CD14-positive monocyte (primary cell): ENCODE data around the gene CXCL3. TPM values are rescaled to one million over a fixed set of nuclear protein-coding genes. Genes with fewer than 3 reads are reported as not detected.
A peak's percentile ranks its signal among the peaks of the same experiment; 100 is the strongest.
"Not testable (repeated sequence)": the region's sequence is repeated elsewhere in the genome, so short reads cannot be mapped to it uniquely, and the experiment has no call there.

Experiments used
- DNase-seq, 3 donors: peaks; one replicate each; pipeline ENCODE4 v3.0.0-alpha.2; 2011 to 2022
- H2AFZ ChIP-seq: 2 replicates; pipeline ENCODE4 v1.6.0; 2012; ENCODE audit warnings: mild to moderate bottlenecking, low read depth, low read length, inconsistent platforms; ENCODE audit not compliant: insufficient read depth, poor library complexity, severe bottlenecking
- H3K27ac ChIP-seq, 2 donors: 1 replicate in 1 of 2; 2 replicates in 1 of 2; pipeline ENCODE4 v1.5.1; 2012 to 2013; ENCODE audit warnings: low read length in 2 of 2, control low read depth in 1 of 2, inconsistent platforms in 1 of 2, low read depth in 1 of 2, mild to moderate bottlenecking in 1 of 2
- H3K27me3 ChIP-seq, 2 donors: one replicate each; pipeline versions ENCODE4 v1.6.0 to v1.6.1; 2011 to 2013; ENCODE audit warnings: low read length in 2 of 2; ENCODE audit not compliant: control insufficient read depth in 2 of 2, insufficient read depth in 2 of 2
- H3K36me3 ChIP-seq, 2 donors: replicated peaks in 1 of 2; 1 replicate in 1 of 2; 2 replicates in 1 of 2; pipeline versions ENCODE4 v1.5.1 to v1.6.1; 2012 to 2013; ENCODE audit warnings: low read length in 2 of 2, control low read depth in 1 of 2, inconsistent platforms in 1 of 2, mild to moderate bottlenecking in 1 of 2; ENCODE audit not compliant: insufficient read depth in 2 of 2, control insufficient read depth in 1 of 2
- H3K4me1 ChIP-seq, 2 donors: 1 replicate in 1 of 2; 2 replicates in 1 of 2; pipeline versions ENCODE4 v1.5.1 to v1.6.1; 2012 to 2013; ENCODE audit warnings: low read length in 2 of 2, control low read depth in 1 of 2, inconsistent platforms in 1 of 2, mild to moderate bottlenecking in 1 of 2, moderate library complexity in 1 of 2; ENCODE audit not compliant: insufficient read depth in 2 of 2, control insufficient read depth in 1 of 2
- H3K4me2 ChIP-seq: replicated peaks from 2 replicates; pipeline ENCODE3; 2012; ENCODE audit warnings: low read length, moderate library complexity, mild to moderate bottlenecking; ENCODE audit not compliant: poor library complexity, severe bottlenecking; ENCODE audit errors: extremely low read depth
- H3K4me3 ChIP-seq, 3 experiments: fragments of 200-600 bp in 1 of 3; sonication (generic) in 1 of 3; replicated peaks in 1 of 3; 1 replicate in 2 of 3; 2 replicates in 1 of 3; pipeline ENCODE4 v1.5.1; 2011 to 2013; ENCODE audit warnings: low read length in 3 of 3, mild to moderate bottlenecking in 3 of 3, control low read depth in 2 of 3, low read depth in 2 of 3, inconsistent platforms in 1 of 3, moderate library complexity in 1 of 3
- H3K79me2 ChIP-seq: 2 replicates; pipeline ENCODE4 v1.6.0; 2012; ENCODE audit warnings: mild to moderate bottlenecking, control low read depth, inconsistent platforms, low read length, moderate library complexity; ENCODE audit not compliant: insufficient read depth
- H3K9ac ChIP-seq: 2 replicates; pipeline ENCODE4 v1.6.0; 2017; ENCODE audit warnings: low read length, mild to moderate bottlenecking; ENCODE audit not compliant: insufficient read depth, poor library complexity, severe bottlenecking
- H3K9me3 ChIP-seq, 2 donors: replicated peaks in 1 of 2; 1 replicate in 1 of 2; 2 replicates in 1 of 2; pipeline versions ENCODE4 v1.5.1 to v1.6.1; 2012 to 2013; ENCODE audit warnings: low read length in 2 of 2, control low read depth in 1 of 2; ENCODE audit not compliant: control insufficient read depth in 1 of 2, insufficient read depth in 1 of 2
- H4K20me1 ChIP-seq: 2 replicates; pipeline ENCODE4 v1.6.0; 2012; ENCODE audit warnings: mild to moderate bottlenecking, low read length, control low read depth, moderate library complexity; ENCODE audit not compliant: insufficient read depth
- H3K27ac Mint-ChIP-seq, 7 donors: one replicate each; pipeline ENCODE4 v1.8.0; 2020; ENCODE audit warnings: mild to moderate bottlenecking in 7 of 7, mixed read lengths in 7 of 7, moderate library complexity in 6 of 7, inconsistent platforms in 2 of 7
- H3K27me3 Mint-ChIP-seq, 3 donors: one replicate each; pipeline ENCODE4 v1.8.0; 2021 to 2022; ENCODE audit warnings: low read depth in 3 of 3, mild to moderate bottlenecking in 3 of 3, mixed read lengths in 3 of 3, moderate library complexity in 3 of 3, inconsistent platforms in 1 of 3
- H3K36me3 Mint-ChIP-seq, 2 donors: one replicate each; pipeline ENCODE4 v1.8.0; 2020; ENCODE audit warnings: mixed read lengths in 2 of 2, inconsistent platforms in 1 of 2, mild to moderate bottlenecking in 1 of 2
- H3K4me1 Mint-ChIP-seq: one replicate; pipeline ENCODE4 v1.8.0; 2020; ENCODE audit warnings: mild to moderate bottlenecking, mixed read lengths
- H3K4me3 Mint-ChIP-seq, 2 donors: one replicate each; pipeline ENCODE4 v1.8.0; 2020; ENCODE audit warnings: mild to moderate bottlenecking in 2 of 2, mixed read lengths in 2 of 2, moderate library complexity in 1 of 2
- H3K9me3 Mint-ChIP-seq, 7 donors: one replicate each; pipeline ENCODE4 v1.8.0; 2020 to 2022; ENCODE audit warnings: mixed read lengths in 7 of 7, mild to moderate bottlenecking in 6 of 7, moderate library complexity in 6 of 7, inconsistent platforms in 2 of 7
- WGBS: methylation state at CpG from one replicate; pipeline ENCODE4 v1.1.5; 2013; ENCODE audit warnings: missing lambda C conversion rate; ENCODE audit not compliant: insufficient coverage; 5-methylcytosine and 5-hydroxymethylcytosine counted together
- intact Hi-C, 2 donors: fragments of 100-400 bp; cut with micrococcal nuclease; formaldehyde crosslinking; loops; one replicate each; pipeline versions ENCODE4 v1.15.0 to v1.15.1; 2023
- polyA plus RNA-seq, 3 donors: library from polyadenylated mRNA; depleted of rRNA in 1 of 3; unstranded in 2 of 3; stranded (reverse) in 1 of 3; fragments of 300-500 nt in 2 of 3; fragments of >200 nt in 1 of 3; fragmentation: Illumina TruSeq in 2 of 3; gene quantifications; 1 replicate in 2 of 3; 2 replicates in 1 of 3; pipeline ENCODE4 v1.2.3, GENCODE V29; 2012 to 2021
- TF ChIP-seq, protein P1 (sequence below): fragments of 200-600 bp; IDR thresholded peaks from one replicate; pipeline ENCODE4 v1.8.0; 2022; ENCODE audit warnings: antibody characterized with exemption, mild to moderate bottlenecking

The CXCL3 gene
- polyA plus RNA-seq, 3 donors = 2.5 to 4.4 (median 3.7) TPM

DNA sequence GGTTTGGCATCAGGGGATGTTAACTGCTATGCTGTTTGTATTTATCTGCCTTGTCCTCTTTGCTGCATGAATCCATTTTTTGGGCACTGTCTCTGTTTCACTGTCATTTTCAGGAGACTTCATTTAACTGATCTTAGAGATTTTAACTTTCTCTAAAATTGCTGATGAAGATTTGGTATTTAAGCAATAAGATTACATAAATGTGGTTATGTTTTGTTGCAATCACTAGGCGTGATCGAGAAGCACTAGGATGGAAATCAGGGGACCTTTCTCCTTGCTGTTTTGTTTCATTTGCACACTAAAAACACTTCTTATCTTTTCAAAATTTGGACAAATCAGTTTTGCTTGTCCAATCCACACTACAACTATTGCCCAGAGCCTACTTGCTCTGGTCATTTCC lies 45.1 kb upstream of the CXCL3 start:
- no peaks in the 10 kb centered on the region for H3K79me2 ChIP-seq
- peak in 2 of 3 donors; percentile 38 to 54 for DNase-seq
- peaks cover 4 to 11% (median 6%) of the 10 kb centered on the region in 7 donors for H3K9me3 Mint-ChIP-seq
- H3K9ac ChIP-seq = peak overlapping the region; percentile 9
- peaks cover 0 to 3% of the 10 kb centered on the region in 2 donors for H3K9me3 ChIP-seq
- peak overlapping the region in 1 of 3 experiments; percentile 43 for H3K4me3 ChIP-seq
- H3K36me3 Mint-ChIP-seq = peaks cover 3 to 7% of the 10 kb centered on the region in 2 donors
- H3K4me1 ChIP-seq = peaks cover 68 to 77% of the 10 kb centered on the region in 2 donors
- TF ChIP-seq, protein P1, sequence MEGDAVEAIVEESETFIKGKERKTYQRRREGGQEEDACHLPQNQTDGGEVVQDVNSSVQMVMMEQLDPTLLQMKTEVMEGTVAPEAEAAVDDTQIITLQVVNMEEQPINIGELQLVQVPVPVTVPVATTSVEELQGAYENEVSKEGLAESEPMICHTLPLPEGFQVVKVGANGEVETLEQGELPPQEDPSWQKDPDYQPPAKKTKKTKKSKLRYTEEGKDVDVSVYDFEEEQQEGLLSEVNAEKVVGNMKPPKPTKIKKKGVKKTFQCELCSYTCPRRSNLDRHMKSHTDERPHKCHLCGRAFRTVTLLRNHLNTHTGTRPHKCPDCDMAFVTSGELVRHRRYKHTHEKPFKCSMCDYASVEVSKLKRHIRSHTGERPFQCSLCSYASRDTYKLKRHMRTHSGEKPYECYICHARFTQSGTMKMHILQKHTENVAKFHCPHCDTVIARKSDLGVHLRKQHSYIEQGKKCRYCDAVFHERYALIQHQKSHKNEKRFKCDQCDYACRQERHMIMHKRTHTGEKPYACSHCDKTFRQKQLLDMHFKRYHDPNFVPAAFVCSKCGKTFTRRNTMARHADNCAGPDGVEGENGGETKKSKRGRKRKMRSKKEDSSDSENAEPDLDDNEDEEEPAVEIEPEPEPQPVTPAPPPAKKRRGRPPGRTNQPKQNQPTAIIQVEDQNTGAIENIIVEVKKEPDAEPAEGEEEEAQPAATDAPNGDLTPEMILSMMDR = no peak
- intact Hi-C loops = no loop called here
- H3K4me1 Mint-ChIP-seq = peaks cover 69% of the 10 kb centered on the region
- H3K27me3 Mint-ChIP-seq = peaks cover 0 to 3% (median 0%) of the 10 kb centered on the region in 3 donors
- no peaks in the 10 kb centered on the region for H3K27me3 ChIP-seq
- H3K4me3 Mint-ChIP-seq = peak overlapping the region in 1 of 2 donors; percentile 22
- H3K27ac ChIP-seq = peak overlapping the region; percentile 56 to 86
- peak overlapping the region; percentile 47 for H3K4me2 ChIP-seq
- no peaks in the 10 kb centered on the region for H4K20me1 ChIP-seq
- 6% methylated on average over 2 of the region's 2 CpGs for WGBS
- H3K36me3 ChIP-seq = no peaks in the 10 kb centered on the region
- H3K27ac Mint-ChIP-seq = peak overlapping the region; percentile 79 to 98 (median 94)
- peak overlapping the region; percentile 54 for H2AFZ ChIP-seq

GRCh38 chr4:74081035-74081434 lies 42.5 kb upstream of the CXCL3 start:
- no peak overlapping the region for H2AFZ ChIP-seq
- DNase-seq = peak in 1 of 3 donors; percentile 22
- H3K4me3 ChIP-seq = peak overlapping the region in 1 of 3 experiments; percentile 23
- peak overlapping the region in 1 of 2 donors; percentile 63 for H3K4me3 Mint-ChIP-seq
- peaks cover 4 to 17% (median 9%) of the 10 kb centered on the region in 7 donors for H3K9me3 Mint-ChIP-seq
- H3K79me2 ChIP-seq = no peaks in the 10 kb centered on the region
- TF ChIP-seq, protein P1 = no peak
- peaks cover 3 to 8% of the 10 kb centered on the region in 2 donors for H3K36me3 Mint-ChIP-seq
- H4K20me1 ChIP-seq = no peaks in the 10 kb centered on the region
- WGBS = 5% methylated on average over 2 of the region's 3 CpGs
- intact Hi-C loops = no loop called here
- H3K27me3 ChIP-seq = no peaks in the 10 kb centered on the region
- peak overlapping the region in 1 of 2 donors; percentile 71 for H3K27ac ChIP-seq
- no peaks in the 10 kb centered on the region for H3K36me3 ChIP-seq
- H3K27me3 Mint-ChIP-seq = peaks cover 0 to 3% (median 0%) of the 10 kb centered on the region in 3 donors
- H3K27ac Mint-ChIP-seq = peak overlapping the region; percentile 19 to 85 (median 70)
- H3K4me2 ChIP-seq = peak overlapping the region; percentile 23
- no peak overlapping the region for H3K9ac ChIP-seq
- peaks cover 65 to 72% of the 10 kb centered on the region in 2 donors for H3K4me1 ChIP-seq
- peaks cover 69% of the 10 kb centered on the region for H3K4me1 Mint-ChIP-seq
- peaks cover 0 to 5% of the 10 kb centered on the region in 2 donors for H3K9me3 ChIP-seq

- Mint-ChIP-seq H3K4me1 (peaks cover 64% of the 10 kb centered on the region), H3K27ac (peak overlapping the region in 3 of 7 donors; percentile 45 to 80 (median 52)), H3K9me3 (peaks cover 4 to 22% (median 10%) of the 10 kb centered on the region in 7 donors)
- H3K36me3 Mint-ChIP-seq, intact Hi-C loops, H3K36me3 ChIP-seq, H3K4me3 ChIP-seq, H3K27me3 Mint-ChIP-seq, H2AFZ ChIP-seq, H3K27me3 ChIP-seq, H4K20me1 ChIP-seq, H3K4me3 Mint-ChIP-seq, H3K79me2 ChIP-seq, H3K4me2 ChIP-seq, DNase-seq, H3K9ac ChIP-seq: not testable (repeated sequence)
- Histone ChIP-seq H3K9me3 (peaks cover 0 to 11% of the 10 kb centered on the region in 2 donors), H3K4me1 (peaks cover 61 to 66% of the 10 kb centered on the region in 2 donors), H3K27ac (peak overlapping the region in 1 of 2 donors; percentile 74)
- whole genome bisulfite sequencing = no CpG with 5 or more reads among the region's 2 CpGs
These were observed 41.9 kb upstream of the CXCL3 start for GRCh38 chr4:74080351-74080750.
